ENCODE measurements around the gene KISS1R. TPM values are rescaled to one million over a fixed set of nuclear protein-coding genes. Genes with fewer than 3 reads are reported as not detected.
A peak's percentile ranks its signal among the peaks of the same experiment; 100 is the strongest.
"Not testable (repeated sequence)": the region's sequence is repeated elsewhere in the genome, so short reads cannot be mapped to it uniquely, and the experiment has no call there.

KISS1R gene
- total RNA-seq, 1 donor, result not detected

DNA sequence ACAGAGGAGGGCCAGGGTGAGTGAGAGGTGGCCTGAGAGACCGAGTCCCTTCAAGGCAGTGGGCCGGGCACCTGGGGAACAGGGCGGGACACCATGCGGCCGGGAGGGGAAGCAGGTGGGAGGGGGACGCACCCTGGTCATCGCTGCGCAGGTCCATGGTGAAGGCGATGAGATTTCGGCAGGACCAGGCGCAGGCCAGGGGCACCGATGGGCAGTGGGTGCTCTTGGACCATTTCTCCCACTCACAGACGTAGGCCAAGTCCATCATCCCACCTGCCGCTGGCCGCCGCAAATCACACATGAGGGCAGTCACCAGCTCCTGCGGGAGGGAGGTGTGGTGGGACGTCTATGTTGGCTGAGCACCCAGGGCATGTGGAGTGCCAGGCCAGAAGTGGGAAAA, 26.3 kb upstream of the KISS1R start:
- TF ChIP-seq, protein P1, sequence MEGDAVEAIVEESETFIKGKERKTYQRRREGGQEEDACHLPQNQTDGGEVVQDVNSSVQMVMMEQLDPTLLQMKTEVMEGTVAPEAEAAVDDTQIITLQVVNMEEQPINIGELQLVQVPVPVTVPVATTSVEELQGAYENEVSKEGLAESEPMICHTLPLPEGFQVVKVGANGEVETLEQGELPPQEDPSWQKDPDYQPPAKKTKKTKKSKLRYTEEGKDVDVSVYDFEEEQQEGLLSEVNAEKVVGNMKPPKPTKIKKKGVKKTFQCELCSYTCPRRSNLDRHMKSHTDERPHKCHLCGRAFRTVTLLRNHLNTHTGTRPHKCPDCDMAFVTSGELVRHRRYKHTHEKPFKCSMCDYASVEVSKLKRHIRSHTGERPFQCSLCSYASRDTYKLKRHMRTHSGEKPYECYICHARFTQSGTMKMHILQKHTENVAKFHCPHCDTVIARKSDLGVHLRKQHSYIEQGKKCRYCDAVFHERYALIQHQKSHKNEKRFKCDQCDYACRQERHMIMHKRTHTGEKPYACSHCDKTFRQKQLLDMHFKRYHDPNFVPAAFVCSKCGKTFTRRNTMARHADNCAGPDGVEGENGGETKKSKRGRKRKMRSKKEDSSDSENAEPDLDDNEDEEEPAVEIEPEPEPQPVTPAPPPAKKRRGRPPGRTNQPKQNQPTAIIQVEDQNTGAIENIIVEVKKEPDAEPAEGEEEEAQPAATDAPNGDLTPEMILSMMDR (IDR thresholded peaks at IDR 0.05; ENCODE audit: insufficient read depth, low read length), result no peak

DNA sequence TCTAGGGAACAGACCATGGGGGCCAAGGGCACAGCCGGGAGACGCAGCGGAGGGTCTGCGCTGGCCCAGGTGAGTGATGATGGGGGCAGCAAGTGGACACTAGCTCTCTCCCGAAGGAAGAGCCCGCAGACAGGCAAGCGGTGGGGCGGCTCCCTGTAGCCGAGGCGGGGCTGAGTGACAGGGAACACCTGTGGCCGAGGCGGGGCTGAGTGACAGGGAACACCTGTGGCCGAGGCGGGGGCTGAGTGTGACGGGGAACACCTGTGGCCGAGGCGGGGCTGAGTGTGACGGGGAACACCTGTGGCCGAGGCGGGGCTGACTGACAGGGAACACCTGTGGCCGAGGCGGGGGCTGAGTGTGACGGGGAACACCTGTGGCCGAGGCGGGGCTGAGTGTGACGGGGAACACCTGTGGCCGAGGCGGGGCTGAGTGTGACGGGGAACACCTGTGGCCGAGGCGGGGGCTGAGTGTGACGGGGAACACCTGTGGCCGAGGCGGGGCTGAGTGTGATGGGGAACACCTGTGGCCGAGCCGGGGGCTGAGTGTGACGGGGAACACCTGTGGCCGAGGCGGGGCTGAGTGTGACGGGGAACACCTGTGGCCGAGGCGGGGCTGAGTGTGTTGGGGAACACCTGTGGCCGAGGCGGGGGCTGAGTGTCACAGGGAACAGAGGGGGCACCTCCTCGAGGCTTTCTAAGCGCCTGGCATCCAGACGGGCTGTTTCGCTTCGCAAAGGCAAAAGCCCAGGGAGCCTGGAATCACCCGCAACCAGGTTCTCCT, 25.5 kb upstream of the KISS1R start:
- H3K4me3 ChIP-seq (ENCODE audit: low read depth, low read length), result peak overlapping the region; percentile 83
- DNase-seq (ENCODE audit: low read depth), result not testable (repeated sequence)

More for the DNA sequence above, 26.3 kb upstream of the KISS1R start:
- DNase-seq (ENCODE audit: low read depth), result no peak
- no peak overlapping the region for H3K4me3 ChIP-seq (ENCODE audit: low read depth, low read length)

DNA sequence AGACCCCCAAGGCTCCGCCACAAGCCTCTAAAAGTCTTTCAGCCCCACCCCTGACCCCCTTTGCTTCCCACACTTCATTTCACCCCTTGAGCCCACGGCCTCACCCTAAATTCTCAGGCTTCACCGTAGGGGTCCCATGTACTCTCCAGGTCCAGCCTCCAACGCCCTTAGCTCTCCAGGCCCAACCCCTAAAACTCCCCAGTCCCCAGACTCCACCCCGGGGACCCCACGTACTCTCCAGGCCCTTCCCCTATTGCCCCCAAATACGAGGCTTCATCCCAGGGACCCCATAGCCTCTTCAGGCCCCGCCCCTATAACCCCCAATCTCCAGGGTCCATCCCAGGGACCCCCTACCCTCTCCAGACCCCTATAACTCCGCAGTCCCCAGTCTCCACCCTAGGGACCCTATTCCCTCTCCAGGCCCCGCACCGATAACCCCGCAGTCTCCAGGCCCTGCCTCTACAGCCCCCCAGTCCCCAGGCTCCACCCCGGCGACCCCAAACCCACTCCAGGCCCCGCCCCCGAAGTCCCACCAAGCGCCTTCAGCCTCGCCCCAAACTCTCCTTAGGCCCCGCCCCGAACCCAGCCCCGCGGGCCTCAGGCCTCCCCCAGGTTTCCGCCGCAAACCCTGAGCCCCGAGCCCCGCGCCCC, 24.8 kb upstream of the KISS1R start:
- TF ChIP-seq, protein P1 (IDR thresholded peaks at IDR 0.05; ENCODE audit: insufficient read depth, low read length), result no peak
- no peak for DNase-seq (ENCODE audit: low read depth)
- peak overlapping the region; percentile 83 for H3K4me3 ChIP-seq (ENCODE audit: low read depth, low read length)

DNA sequence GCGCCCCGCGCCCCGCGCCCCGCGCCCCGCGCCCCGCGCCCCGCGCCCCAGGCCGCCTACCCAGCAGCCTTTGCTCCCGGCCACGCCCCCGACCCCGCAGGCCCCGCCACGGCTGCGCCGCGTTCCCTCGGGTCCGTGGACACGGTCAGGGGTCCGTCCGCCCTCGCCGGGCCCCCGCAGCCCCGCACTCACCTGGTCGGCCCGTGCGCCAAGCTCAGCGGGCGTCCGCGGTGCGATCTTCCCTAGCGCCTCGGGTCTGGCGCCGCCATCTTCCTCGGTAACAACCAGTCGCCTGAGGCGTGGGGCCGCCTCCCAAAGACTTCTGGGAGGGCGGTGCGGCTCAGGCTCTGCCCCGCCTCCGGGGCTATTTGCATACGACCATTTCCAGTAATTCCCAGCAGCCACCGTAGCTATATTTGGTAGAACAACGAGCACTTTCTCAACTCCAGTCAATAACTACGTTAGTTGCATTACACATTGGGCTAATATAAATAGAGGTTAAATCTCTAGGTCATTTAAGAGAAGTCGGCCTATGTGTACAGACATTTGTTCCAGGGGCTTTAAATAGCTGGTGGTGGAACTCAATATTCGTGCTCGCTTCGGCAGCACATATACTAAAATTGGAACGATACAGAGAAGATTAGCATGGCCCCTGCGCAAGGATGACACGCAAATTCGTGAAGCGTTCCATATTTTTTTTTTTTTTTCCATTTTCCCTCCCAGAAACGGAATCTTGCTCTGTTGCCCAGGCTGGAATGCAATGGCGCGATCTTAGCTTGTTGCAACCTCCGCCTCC, 24.0 kb upstream of the KISS1R start, which contains the start of the genes MED16 and RNU6-9:
Gene MED16 (minus strand): TSS at position 294 of the 796 bp plus-strand sequence. CDS start 2,056 bp downstream, outside the sequence.
Gene RNU6-9 (plus strand): TSS at position 591 of the 796 bp plus-strand sequence.
- peak within 1 kb of the TSS; percentile 83 for H3K4me3 ChIP-seq (ENCODE audit: low read depth, low read length)
- TF ChIP-seq, protein P1 (IDR thresholded peaks at IDR 0.05; ENCODE audit: insufficient read depth, low read length), result no peak
- peak; percentile 95 for DNase-seq (ENCODE audit: low read depth)

DNA sequence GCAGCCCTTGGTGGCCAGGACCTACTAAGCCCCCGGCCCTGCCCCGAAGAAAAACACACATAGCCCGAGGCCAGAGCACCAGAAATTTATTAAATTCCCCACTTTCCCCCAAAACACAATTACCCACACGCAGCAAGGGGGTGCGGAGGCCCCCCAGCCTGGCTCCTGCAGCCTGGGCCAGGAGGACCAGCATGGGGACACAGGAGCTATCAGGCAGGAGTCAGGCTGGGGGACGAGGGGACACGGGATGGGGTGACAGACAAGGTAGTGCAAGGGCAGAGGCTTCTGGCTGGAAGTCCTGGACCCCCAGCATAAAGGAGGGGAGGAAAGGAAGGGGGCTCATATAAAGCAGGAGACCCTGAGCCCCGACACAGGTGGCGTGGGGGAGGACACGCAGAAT, 20.7 kb upstream of the KISS1R start:
- TF ChIP-seq, protein P1 (IDR thresholded peaks at IDR 0.05; ENCODE audit: insufficient read depth, low read length), result no peak
- no peak for DNase-seq (ENCODE audit: low read depth)
- H3K4me3 ChIP-seq (ENCODE audit: low read depth, low read length), result no peak overlapping the region

DNA sequence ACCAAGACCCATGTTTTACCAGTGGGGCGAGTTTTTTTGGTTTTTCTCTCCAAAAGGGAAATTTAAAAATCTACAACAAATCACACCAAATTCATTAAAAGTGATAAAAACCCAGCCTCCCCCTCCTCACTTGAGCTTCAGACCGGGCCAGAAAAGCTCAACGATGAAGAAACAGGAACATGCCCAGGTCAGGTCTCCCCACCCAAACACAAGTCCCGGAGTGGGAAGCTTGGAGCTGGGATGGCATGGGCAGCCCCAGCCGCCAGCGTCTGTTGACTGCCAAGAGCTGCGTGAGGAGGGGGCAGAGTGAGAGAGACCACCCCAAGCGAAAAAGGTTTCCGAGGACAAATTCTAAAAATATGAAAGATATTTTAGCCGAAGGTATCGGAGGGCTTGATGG, 20.1 kb upstream of the KISS1R start:
- TF ChIP-seq, protein P1 (IDR thresholded peaks at IDR 0.05; ENCODE audit: insufficient read depth, low read length), result no peak
- no peak overlapping the region for H3K4me3 ChIP-seq (ENCODE audit: low read depth, low read length)
- no peak for DNase-seq (ENCODE audit: low read depth)

Measured in fibroblast of the aortic adventitia (primary cell).